ENCODE measurements around the gene MATN4. TPM values are rescaled to one million over a fixed set of nuclear protein-coding genes. Genes with fewer than 3 reads are reported as not detected.

MATN4 gene
- total and polyA plus RNA-seq, 2 of the 13 experiments (the other 11 are each of a cell fraction or from before 2014, with no cell fraction given) = not detected

- TF ChIP-seq ZNF609 (CRISPR knock-in tag; IDR thresholded peaks at IDR 0.05; ENCODE audit: borderline replicate concordance) (peak; percentile 27; the same call in 1 of the 2 replicates), ZNF780A (CRISPR knock-in tag; IDR thresholded peaks at IDR 0.05) (no peak), EED (CRISPR knock-in tag; IDR thresholded peaks at IDR 0.05) (0 out of 2 replicates have a peak, but pooled peaks have one; percentile 29), HNF4A (CRISPR knock-in tag; IDR thresholded peaks at IDR 0.05) (peak; percentile 97), FOXO1 (CRISPR knock-in tag; IDR thresholded peaks at IDR 0.05) (peak; percentile 64; the same call in 1 of the 2 replicates), KLF13 (CRISPR knock-in tag; IDR thresholded peaks at IDR 0.05) (no peak), MEIS2 (CRISPR knock-in tag; IDR thresholded peaks at IDR 0.05) (no peak; the same call in 1 of the 2 replicates), MAX (IDR thresholded peaks at IDR 0.05) (peak; percentile 46; the same call in 1 of the 2 replicates), ARHGAP35 (CRISPR knock-in tag; IDR thresholded peaks at IDR 0.05; ENCODE audit: borderline replicate concordance) (no peak), MAF1 (CRISPR knock-in tag; IDR thresholded peaks at IDR 0.05; ENCODE audit: borderline replicate concordance) (no peak), ASH2L (IDR thresholded peaks at IDR 0.05; ENCODE audit: insufficient read length, low read depth, low read length) (peak; percentile 16), GFI1 (CRISPR knock-in tag; IDR thresholded peaks at IDR 0.05; ENCODE audit: borderline replicate concordance) (0 out of 2 replicates have a peak, but pooled peaks have one; percentile 7), ZBTB3 (CRISPR knock-in tag; IDR thresholded peaks at IDR 0.05; ENCODE audit: borderline replicate concordance, low read depth) (no peak), PATZ1 (CRISPR knock-in tag; IDR thresholded peaks at IDR 0.05) (peak; percentile 87), ZNF777 (CRISPR knock-in tag; IDR thresholded peaks at IDR 0.05) (no peak), RFX3 (CRISPR knock-in tag; IDR thresholded peaks at IDR 0.05) (no peak)
These were observed 30.3 kb upstream of the MATN4 start (continued) for GRCh38 chr20:45338121-45339030.
